ENCODE data around the gene UBA52. TPM values are rescaled to one million over a fixed set of nuclear protein-coding genes. Genes with fewer than 3 reads are reported as not detected.
A peak's percentile ranks its signal among the peaks of the same experiment; 100 is the strongest.

UBA52 gene
- total and polyA plus RNA-seq, 2 of the 13 experiments (the other 11 are each of a cell fraction or from before 2014, with no cell fraction given), result 959 to 1,782 TPM

- Histone ChIP-seq H3K36me3 (replicated peaks in 1 of 2; ENCODE audit: control insufficient read depth in 1 of 2, insufficient read depth in 2 of 2, low read length in 2 of 2) (peaks cover 3 to 25% of the 10 kb centered on the region in 2 experiments; a peak in 4 of 5 replicates), H2AFZ (ENCODE audit: low read length) (no peak overlapping the region), H3K79me2 (ENCODE audit: insufficient read depth, low read length) (no peaks in the 10 kb centered on the region), H3K27me3 (ENCODE audit: control insufficient read depth in 1 of 2, insufficient read depth in 2 of 2, low read length in 2 of 2) (no peaks in the 10 kb centered on the region), H4K20me1 (ENCODE audit: insufficient read depth, low read length) (0 out of 2 replicates have a peak, but pooled peaks cover 2% of the 10 kb centered on the region), H3K4me2 (ENCODE audit: low read depth, low read length) (no peak overlapping the region), H3K4me1 (ENCODE audit: insufficient read depth, low read length) (peaks cover 21% of the 10 kb centered on the region), H3K4me3 (replicated peaks in 1 of 3; ENCODE audit: insufficient read depth in 1 of 3, low read depth in 2 of 3, low read length in 3 of 3) (no peak overlapping the region), H3K9me3 (ENCODE audit: low read length) (no peaks in the 10 kb centered on the region), H3K27ac (ENCODE audit: extremely low read length, insufficient read depth, low read length) (no peak overlapping the region), H3K9ac (ENCODE audit: insufficient read depth, low read depth, low read length) (no peak overlapping the region)
- in situ Hi-C loops (cut with HindIII; ENCODE audit: extremely low pct_ligation_motif_present, low pct_unique_long_range_greater_than_20kb), result loop anchor here (5.0 kb wide), 1 partner anchor 85 kb away; no protein-coding TSS in a partner anchor
- FAIRE-seq (no peak), DNase-seq (ENCODE audit: low spot score) (no peak), ATAC-seq (no peak)
- BruUV-seq (replicated peaks), result no TSS peak
- WGBS (ENCODE audit: low lambda C conversion rate), result 98% methylated on average over 17 of the region's 22 CpGs
- intact Hi-C loops (cut with micrococcal nuclease; ENCODE audit: unreplicated experiment), result no loop called here
- TF ChIP-seq ZZZ3 (CRISPR knock-in tag; IDR thresholded peaks at IDR 0.05; ENCODE audit: borderline replicate concordance) (no peak), SRF (IDR thresholded peaks at IDR 0.05; ENCODE audit: low read depth, low read length) (no peak), SSRP1 (CRISPR knock-in tag; IDR thresholded peaks at IDR 0.05) (peak; percentile 70; the same call in 1 of the 2 replicates), ZNF761 (CRISPR knock-in tag; conservative IDR thresholded peaks at IDR 0.05) (no peak), SMARCC2 (IDR thresholded peaks at IDR 0.05) (no peak), ZNF572 (CRISPR knock-in tag; IDR thresholded peaks at IDR 0.05) (no peak), ZNF782 (CRISPR knock-in tag; IDR thresholded peaks at IDR 0.05; ENCODE audit: borderline replicate concordance) (no peak), NRL (CRISPR knock-in tag; IDR thresholded peaks at IDR 0.05; ENCODE audit: borderline replicate concordance) (no peak), AGO2 (optimal IDR thresholded peaks at IDR 0.05; ENCODE audit: low read depth, low read length) (peak; percentile 75), ISX (CRISPR knock-in tag; conservative IDR thresholded peaks at IDR 0.05) (no peak), CREB3 (CRISPR knock-in tag; IDR thresholded peaks at IDR 0.05) (no peak), RBFOX2 (IDR thresholded peaks at IDR 0.05; ENCODE audit: low read depth, low read length) (0 out of 2 replicates have a peak, but pooled peaks have one; percentile 36), GATA4 (IDR thresholded peaks at IDR 0.05; ENCODE audit: borderline replicate concordance, low read depth) (no peak), KMT2A (CRISPR knock-in tag; IDR thresholded peaks at IDR 0.05) (no peak), POLR2A (IDR thresholded peaks at IDR 0.05; ENCODE audit: insufficient read depth in 1 of 2, low read depth in 2 of 2, low read length in 2 of 2) (peak in 1 of 2 experiments; percentile 51; a peak in 1 of 4 replicates), NFKB2 (CRISPR knock-in tag; IDR thresholded peaks at IDR 0.05; ENCODE audit: borderline replicate concordance) (no peak), ZNF776 (CRISPR knock-in tag; IDR thresholded peaks at IDR 0.05) (no peak), ZNF501 (CRISPR knock-in tag; IDR thresholded peaks at IDR 0.05) (no peak), ELF3 (CRISPR knock-in tag; IDR thresholded peaks at IDR 0.05) (no peak), POLR2G (IDR thresholded peaks at IDR 0.05; ENCODE audit: low read depth, low read length) (peak; percentile 20; the same call in 1 of the 2 replicates), GRHL1 (CRISPR knock-in tag; conservative IDR thresholded peaks at IDR 0.05) (no peak)
- TF ChIP-seq, protein P1, sequence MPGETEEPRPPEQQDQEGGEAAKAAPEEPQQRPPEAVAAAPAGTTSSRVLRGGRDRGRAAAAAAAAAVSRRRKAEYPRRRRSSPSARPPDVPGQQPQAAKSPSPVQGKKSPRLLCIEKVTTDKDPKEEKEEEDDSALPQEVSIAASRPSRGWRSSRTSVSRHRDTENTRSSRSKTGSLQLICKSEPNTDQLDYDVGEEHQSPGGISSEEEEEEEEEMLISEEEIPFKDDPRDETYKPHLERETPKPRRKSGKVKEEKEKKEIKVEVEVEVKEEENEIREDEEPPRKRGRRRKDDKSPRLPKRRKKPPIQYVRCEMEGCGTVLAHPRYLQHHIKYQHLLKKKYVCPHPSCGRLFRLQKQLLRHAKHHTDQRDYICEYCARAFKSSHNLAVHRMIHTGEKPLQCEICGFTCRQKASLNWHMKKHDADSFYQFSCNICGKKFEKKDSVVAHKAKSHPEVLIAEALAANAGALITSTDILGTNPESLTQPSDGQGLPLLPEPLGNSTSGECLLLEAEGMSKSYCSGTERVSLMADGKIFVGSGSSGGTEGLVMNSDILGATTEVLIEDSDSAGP (CRISPR knock-in tag; IDR thresholded peaks at IDR 0.05; ENCODE audit: borderline replicate concordance), result no peak
- ChIA-PET POLR2A (interaction anchor here (1.9 kb wide), 1 partner anchor 20 kb away, joined by 6 read pairs; the partner anchor contains the start of gene UBA52), CTCF (ENCODE audit: low intra/inter-chr PET ratio, low total read pairs) (no interaction called here)
Observed at GRCh38 chr19:18591735-18592385, 20.2 kb downstream of the UBA52 start.
